Stimulated activated CD8-positive, alpha-beta memory T cell treated with anti-CD3 and anti-CD28 coated beads, Interleukin-7, amount 100 ng/mL, for 24 hours (primary cell): Measurements from ENCODE around the gene PTPN4.
"Not testable (repeated sequence)": the region's sequence is repeated elsewhere in the genome, so short reads cannot be mapped to it uniquely, and the experiment has no call there.

ENCODE experiments used
- DNase-seq: peaks from one replicate; pipeline ENCODE4 v3.0.0-alpha.2; 2020; ENCODE audit warnings: low read depth

PTPN4 gene

GRCh38 chr2:120018549-120018948, 258.8 kb downstream of the PTPN4 start:
- DNase-seq = no peak

GRCh38 chr2:120020554-120020953, 260.8 kb downstream of the PTPN4 start:
- no peak for DNase-seq

GRCh38 chr2:120022505-120022904, 262.8 kb downstream of the PTPN4 start:
- not testable (repeated sequence) for DNase-seq

GRCh38 chr2:120026890-120027289, 267.2 kb downstream of the PTPN4 start:
- DNase-seq = no peak

GRCh38 chr2:120028795-120029194, 269.1 kb downstream of the PTPN4 start:
- no peak for DNase-seq

GRCh38 chr2:120029672-120030640, 270.2 kb downstream of the PTPN4 start:
- DNase-seq = no peak

- no peak for DNase-seq
These were observed 272.6 kb downstream of the PTPN4 start for GRCh38 chr2:120032297-120032696.
